Small intestine (tissue), 7 donors: ENCODE data around the gene GUCY1B1. TPM values are rescaled to one million over a fixed set of nuclear protein-coding genes. Genes with fewer than 3 reads are reported as not detected.
A peak's percentile ranks its signal among the peaks of the same experiment; 100 is the strongest.

Experiments
- DNase-seq, 2 donors: peaks; one replicate each; pipeline versions ENCODE4 v3.0.0 to v3.0.0-alpha.2; 2013
- FAIRE-seq: peaks from 2 replicates; lab custom pipeline; 2012; peaks lifted over from hg19 to GRCh38; lab: Jason Lieb, UNC
- H3K27ac ChIP-seq, 3 donors: one replicate each; pipeline ENCODE4 v1.5.1; 2013; ENCODE audit warnings: low read length in 2 of 3, mild to moderate bottlenecking in 2 of 3, control low read depth in 1 of 3, inconsistent platforms in 1 of 3, low read depth in 1 of 3, moderate library complexity in 1 of 3
- H3K27me3 ChIP-seq, 3 donors: one replicate each; pipeline ENCODE4 v1.6.1; 2013; ENCODE audit warnings: low read length in 3 of 3, inconsistent platforms in 1 of 3; ENCODE audit not compliant: control insufficient read depth in 3 of 3, insufficient read depth in 3 of 3
- H3K36me3 ChIP-seq, 3 donors: one replicate each; pipeline ENCODE4 v1.6.1; 2013; ENCODE audit warnings: low read length in 3 of 3, inconsistent platforms in 1 of 3, low read depth in 1 of 3, mild to moderate bottlenecking in 1 of 3, moderate library complexity in 1 of 3; ENCODE audit not compliant: control insufficient read depth in 3 of 3, insufficient read depth in 2 of 3
- H3K4me1 ChIP-seq, 3 donors: one replicate each; pipeline ENCODE4 v1.6.1; 2013; ENCODE audit warnings: low read length in 2 of 3, inconsistent platforms in 1 of 3, low read depth in 1 of 3, mild to moderate bottlenecking in 1 of 3, moderate library complexity in 1 of 3; ENCODE audit not compliant: control insufficient read depth in 3 of 3, insufficient read depth in 2 of 3
- H3K4me3 ChIP-seq, 3 donors: one replicate each; pipeline ENCODE4 v1.5.1; 2013; ENCODE audit warnings: low read length in 3 of 3, control low read depth in 1 of 3, inconsistent platforms in 1 of 3, low read depth in 1 of 3, mild to moderate bottlenecking in 1 of 3, moderate library complexity in 1 of 3
- H3K9me3 ChIP-seq, 2 donors: one replicate each; pipeline ENCODE4 v1.6.1; 2013; ENCODE audit warnings: low read depth in 1 of 2, low read length in 1 of 2; ENCODE audit not compliant: control insufficient read depth in 2 of 2, insufficient read depth in 1 of 2
- WGBS, 3 donors: extraction: QIAGEN DNeasy Blood & Tissue Kit; methylation state at CpG; one replicate each; pipeline ENCODE4 v1.1.7; 2013; 5-methylcytosine and 5-hydroxymethylcytosine counted together
- polyA plus RNA-seq, 4 donors: library from polyadenylated mRNA; stranded (reverse) in 3 of 4; unstranded in 1 of 4; fragments of 200-250 nt in 3 of 4; fragments of 120-200 nt in 1 of 4; gene quantifications; one replicate each; pipeline versions ENCODE4 v1.2.1 to v1.2.3, GENCODE V29; 2013
- donor health status: healthy with polysubstance abuse.
- donor health status: control.
- donor health status: control.
- donor health status: Bipolar disorder and iron deficiency.
- donor health status: healthy.

Gene GUCY1B1
- polyA plus RNA-seq, 4 donors = 0.67 to 8.1 (median 3.2) TPM

GRCh38 chr4:155809835-155810234 lies 51.0 kb downstream of the GUCY1B1 start:
- Histone ChIP-seq H3K9me3 (no peaks in the 10 kb centered on the region), H3K4me3 (no peak overlapping the region), H3K27ac (no peak overlapping the region), H3K27me3 (no peaks in the 10 kb centered on the region), H3K36me3 (no peaks in the 10 kb centered on the region), H3K4me1 (no peaks in the 10 kb centered on the region)
- DNase-seq (peak; percentile 81 to 85), FAIRE-seq (no peak)
- 59 to 78% (median 78%) methylated on average over 1 of the region's 1 CpG for WGBS, 3 donors

- Histone ChIP-seq H3K27me3 (no peaks in the 10 kb centered on the region), H3K4me3 (no peak overlapping the region), H3K27ac (no peak overlapping the region), H3K36me3 (no peaks in the 10 kb centered on the region), H3K4me1 (no peaks in the 10 kb centered on the region), H3K9me3 (no peaks in the 10 kb centered on the region)
- no peak for DNase-seq
- 80 to 86% (median 84%) methylated on average over 2 of the region's 2 CpGs for WGBS, 3 donors
- no peak for FAIRE-seq
These were observed 52.3 kb downstream of the GUCY1B1 start for GRCh38 chr4:155811083-155811482.

DNA sequence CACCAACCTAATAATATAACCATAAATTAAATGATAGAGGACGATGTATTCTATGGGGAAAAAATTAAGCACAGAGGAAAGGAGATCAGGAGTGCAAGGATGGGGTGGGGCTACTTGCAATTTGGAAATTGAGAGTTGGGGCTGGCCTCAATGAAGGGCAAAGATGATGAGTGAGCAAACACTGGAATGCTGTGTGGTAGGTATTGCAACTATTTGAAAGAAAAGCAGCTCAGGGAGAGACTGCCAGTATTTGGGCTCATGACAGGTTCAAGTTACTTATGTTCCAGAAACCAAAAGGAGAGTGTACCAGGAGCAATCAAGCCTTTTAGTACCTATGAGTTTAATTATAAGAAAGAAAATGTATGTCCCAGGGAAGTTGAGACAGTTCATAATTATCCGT lies 59.8 kb downstream of the GUCY1B1 start:
- Histone ChIP-seq H3K4me1 (no peaks in the 10 kb centered on the region), H3K9me3 (no peaks in the 10 kb centered on the region), H3K36me3 (no peaks in the 10 kb centered on the region), H3K4me3 (no peak overlapping the region), H3K27me3 (peaks cover 0 to 2% (median 0%) of the 10 kb centered on the region in 3 donors), H3K27ac (no peak overlapping the region)
- no peak for DNase-seq
- 91 to 96% (median 93%) methylated on average over 2 of the region's 2 CpGs for WGBS, 3 donors
- FAIRE-seq = no peak

GRCh38 chr4:155819066-155819465 lies 60.2 kb downstream of the GUCY1B1 start:
- WGBS, 3 donors = 27 to 62% (median 49%) methylated on average over 1 of the region's 1 CpG
- peaks cover 0 to 2% (median 0%) of the 10 kb centered on the region in 3 donors for H3K27me3 ChIP-seq
- FAIRE-seq (no peak), DNase-seq (no peak)
- no peaks in the 10 kb centered on the region for H3K4me1 ChIP-seq
- no peaks in the 10 kb centered on the region for H3K9me3 ChIP-seq
- H3K36me3 ChIP-seq = no peaks in the 10 kb centered on the region
- no peak overlapping the region for H3K27ac ChIP-seq
- H3K4me3 ChIP-seq = no peak overlapping the region

- Histone ChIP-seq H3K9me3 (no peaks in the 10 kb centered on the region), H3K4me3 (no peak overlapping the region), H3K36me3 (no peaks in the 10 kb centered on the region), H3K4me1 (no peaks in the 10 kb centered on the region), H3K27me3 (peaks cover 0 to 2% (median 0%) of the 10 kb centered on the region in 3 donors), H3K27ac (no peak overlapping the region)
- FAIRE-seq (no peak), DNase-seq (no peak)
- 82 to 88% (median 85%) methylated on average over 4 of the region's 4 CpGs for WGBS, 3 donors
These were observed 62.2 kb downstream of the GUCY1B1 start for GRCh38 chr4:155820887-155821518.

GRCh38 chr4:155822572-155822971 lies 63.8 kb downstream of the GUCY1B1 start:
- no peaks in the 10 kb centered on the region for H3K36me3 ChIP-seq
- H3K27me3 ChIP-seq = peaks cover 0 to 2% (median 0%) of the 10 kb centered on the region in 3 donors
- FAIRE-seq = no peak
- no peaks in the 10 kb centered on the region for H3K4me1 ChIP-seq
- DNase-seq = no peak
- no peak overlapping the region for H3K4me3 ChIP-seq
- H3K9me3 ChIP-seq = no peaks in the 10 kb centered on the region
- H3K27ac ChIP-seq = no peak overlapping the region
- WGBS, 3 donors = 28 to 62% (median 43%) methylated on average over 3 of the region's 3 CpGs

DNA sequence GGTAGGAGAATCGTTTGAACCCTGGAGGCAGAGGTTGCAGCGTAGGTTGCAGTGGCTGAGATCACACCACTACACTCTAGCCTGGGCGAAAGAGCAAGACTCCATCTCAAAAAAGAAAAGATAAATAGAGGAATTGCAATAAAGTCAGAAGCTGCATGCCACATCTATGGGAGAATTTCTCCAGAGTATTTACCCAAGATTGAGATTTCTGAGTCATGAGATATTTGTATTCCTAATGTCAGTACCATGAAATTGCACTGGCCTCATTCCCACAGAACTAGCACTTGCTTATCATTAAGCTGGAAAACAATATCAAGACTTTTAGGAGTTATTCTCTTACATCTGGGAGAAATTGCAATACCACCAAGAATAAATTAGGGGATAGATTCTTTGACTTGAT lies 69.8 kb downstream of the GUCY1B1 start:
- Histone ChIP-seq H3K36me3 (no peaks in the 10 kb centered on the region), H3K4me3 (no peak overlapping the region), H3K27me3 (no peaks in the 10 kb centered on the region), H3K9me3 (no peaks in the 10 kb centered on the region), H3K4me1 (no peaks in the 10 kb centered on the region), H3K27ac (no peak overlapping the region)
- FAIRE-seq (no peak), DNase-seq (no peak)
- WGBS, 3 donors = 79 to 91% (median 91%) methylated on average over 3 of the region's 3 CpGs

- DNase-seq (no peak), FAIRE-seq (no peak)
- Histone ChIP-seq H3K4me3 (no peak overlapping the region), H3K4me1 (no peaks in the 10 kb centered on the region), H3K27ac (no peak overlapping the region), H3K9me3 (no peaks in the 10 kb centered on the region), H3K36me3 (no peaks in the 10 kb centered on the region), H3K27me3 (no peaks in the 10 kb centered on the region)
These were observed 73.8 kb downstream of the GUCY1B1 start for GRCh38 chr4:155832664-155833063.
